Osteoblast (primary cell): ENCODE results near the gene CCDC60. TPM values are rescaled to one million over a fixed set of nuclear protein-coding genes. Genes with fewer than 3 reads are reported as not detected.

Experiments
- DNase-seq: peaks from one replicate; pipeline ENCODE4 v3.0.0; 2011; ENCODE audit warnings: low spot score, mixed read lengths; ENCODE audit not compliant: insufficient read length; ENCODE audit errors: missing footprints
- H2AFZ ChIP-seq: 2 replicates; pipeline ENCODE4 v1.6.0; 2011; ENCODE audit warnings: mild to moderate bottlenecking, low read length
- H3K27ac ChIP-seq: 2 replicates; pipeline ENCODE4 v1.5.1; 2011; ENCODE audit warnings: mild to moderate bottlenecking, low read depth, low read length, moderate library complexity
- H3K27me3 ChIP-seq: 2 replicates; pipeline ENCODE4 v1.6.0; 2012; ENCODE audit warnings: mild to moderate bottlenecking, control low read depth, inconsistent platforms, low read length, moderate library complexity; ENCODE audit not compliant: insufficient read depth
- H3K36me3 ChIP-seq: 2 replicates; pipeline ENCODE4 v1.5.1; 2011; ENCODE audit warnings: mild to moderate bottlenecking, low read length, control low read depth, moderate library complexity; ENCODE audit not compliant: insufficient read depth
- H3K4me1 ChIP-seq: 2 replicates; pipeline ENCODE4 v1.5.1; 2011; ENCODE audit warnings: mild to moderate bottlenecking, low read length, control low read depth, moderate library complexity; ENCODE audit not compliant: insufficient read depth
- H3K4me2 ChIP-seq: 2 replicates; pipeline ENCODE4 v1.6.0; 2011; ENCODE audit warnings: mild to moderate bottlenecking, low read length; ENCODE audit not compliant: insufficient read depth
- H3K4me3 ChIP-seq: fragments of 200-600 bp; sonication (generic); 3 replicates; pipeline ENCODE4 v1.5.1; 2012; ENCODE audit warnings: mild to moderate bottlenecking, low read length, inconsistent platforms; ENCODE audit not compliant: insufficient read depth
- H3K79me2 ChIP-seq: 2 replicates; pipeline ENCODE4 v1.6.0; 2012; ENCODE audit warnings: mild to moderate bottlenecking, low read length, control low read depth, inconsistent platforms; ENCODE audit not compliant: insufficient read depth
- H3K9me3 ChIP-seq: 2 replicates; pipeline ENCODE4 v1.5.1; 2011; ENCODE audit warnings: low read depth, low read length, control low read depth
- H4K20me1 ChIP-seq: 2 replicates; pipeline ENCODE4 v1.6.0; 2012; ENCODE audit warnings: mild to moderate bottlenecking, low read length, control low read depth; ENCODE audit not compliant: insufficient read depth
- total RNA-seq: library from RNA; depleted of rRNA; stranded (reverse); fragments of >200 nt; gene quantifications from 2 replicates; pipeline ENCODE4 v1.2.3, GENCODE V29; 2012
- TF ChIP-seq, protein P1 (sequence below): IDR thresholded peaks from 2 replicates; pipeline ENCODE4 v1.5.1; 2011; ENCODE audit warnings: mild to moderate bottlenecking, low read depth, low read length, moderate library complexity; ENCODE audit errors: extremely low read depth

The CCDC60 gene
- total RNA-seq, 1 donor, result not detected

GRCh38 chr12:119328111-119328510, 6.4 kb upstream of the CCDC60 start:
- Histone ChIP-seq H3K27ac (no peak overlapping the region), H3K36me3 (no peaks in the 10 kb centered on the region), H3K4me1 (no peaks in the 10 kb centered on the region), H3K79me2 (no peaks in the 10 kb centered on the region), H3K4me2 (no peak overlapping the region), H4K20me1 (no peaks in the 10 kb centered on the region), H2AFZ (no peak overlapping the region), H3K4me3 (no peak overlapping the region), H3K9me3 (no peaks in the 10 kb centered on the region), H3K27me3 (no peaks in the 10 kb centered on the region)
- TF ChIP-seq, protein P1, sequence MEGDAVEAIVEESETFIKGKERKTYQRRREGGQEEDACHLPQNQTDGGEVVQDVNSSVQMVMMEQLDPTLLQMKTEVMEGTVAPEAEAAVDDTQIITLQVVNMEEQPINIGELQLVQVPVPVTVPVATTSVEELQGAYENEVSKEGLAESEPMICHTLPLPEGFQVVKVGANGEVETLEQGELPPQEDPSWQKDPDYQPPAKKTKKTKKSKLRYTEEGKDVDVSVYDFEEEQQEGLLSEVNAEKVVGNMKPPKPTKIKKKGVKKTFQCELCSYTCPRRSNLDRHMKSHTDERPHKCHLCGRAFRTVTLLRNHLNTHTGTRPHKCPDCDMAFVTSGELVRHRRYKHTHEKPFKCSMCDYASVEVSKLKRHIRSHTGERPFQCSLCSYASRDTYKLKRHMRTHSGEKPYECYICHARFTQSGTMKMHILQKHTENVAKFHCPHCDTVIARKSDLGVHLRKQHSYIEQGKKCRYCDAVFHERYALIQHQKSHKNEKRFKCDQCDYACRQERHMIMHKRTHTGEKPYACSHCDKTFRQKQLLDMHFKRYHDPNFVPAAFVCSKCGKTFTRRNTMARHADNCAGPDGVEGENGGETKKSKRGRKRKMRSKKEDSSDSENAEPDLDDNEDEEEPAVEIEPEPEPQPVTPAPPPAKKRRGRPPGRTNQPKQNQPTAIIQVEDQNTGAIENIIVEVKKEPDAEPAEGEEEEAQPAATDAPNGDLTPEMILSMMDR, result no peak
- no peak for DNase-seq

DNA sequence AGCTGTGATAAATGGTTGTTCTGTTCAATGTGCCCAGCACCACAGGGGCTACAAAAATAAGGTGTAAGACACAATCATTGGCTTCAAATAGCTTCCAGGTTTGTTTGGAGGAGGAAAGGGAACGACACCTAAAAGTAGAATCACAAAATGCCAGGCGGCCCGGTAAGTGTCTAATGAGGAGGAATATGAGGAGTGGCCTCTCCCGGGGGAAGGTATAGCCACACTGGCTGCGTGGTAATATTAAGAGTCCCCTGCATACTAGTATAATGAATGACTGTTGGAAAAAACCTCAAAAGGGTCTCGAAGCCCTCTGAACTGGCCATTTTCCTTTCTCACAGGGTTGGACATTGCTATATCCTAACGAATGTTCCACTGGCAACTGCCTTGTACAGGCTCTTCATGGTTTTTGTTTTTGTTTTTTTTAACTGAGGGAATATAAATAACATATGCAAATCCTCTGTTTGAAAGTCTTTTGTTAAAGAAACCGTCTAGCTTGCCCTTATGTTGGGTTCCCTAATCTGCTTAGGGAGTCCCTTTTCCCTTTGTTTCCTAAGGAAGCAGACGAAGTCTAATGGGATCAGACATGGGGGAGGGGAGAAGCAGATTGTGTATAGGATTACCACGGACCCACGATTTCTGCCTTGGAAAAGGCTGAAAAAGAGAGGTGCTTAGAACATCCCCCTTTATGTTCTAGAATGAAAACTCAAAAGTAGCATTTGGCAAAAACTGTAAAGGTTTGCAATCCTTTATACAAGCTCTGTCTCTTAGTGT, 4.2 kb downstream of the CCDC60 start:
- Histone ChIP-seq H4K20me1 (no peaks in the 10 kb centered on the region), H3K9me3 (no peaks in the 10 kb centered on the region), H2AFZ (no peak overlapping the region), H3K4me2 (no peak overlapping the region), H3K79me2 (no peaks in the 10 kb centered on the region), H3K27ac (no peak overlapping the region), H3K27me3 (no peaks in the 10 kb centered on the region), H3K4me3 (no peak overlapping the region), H3K36me3 (no peaks in the 10 kb centered on the region), H3K4me1 (no peaks in the 10 kb centered on the region)
- TF ChIP-seq, protein P1, result no peak
- DNase-seq, result no peak

GRCh38 chr12:119340578-119340977, 6.0 kb downstream of the CCDC60 start:
- Histone ChIP-seq H4K20me1 (no peaks in the 10 kb centered on the region), H3K27ac (no peak overlapping the region), H3K4me2 (no peak overlapping the region), H3K4me1 (no peaks in the 10 kb centered on the region), H2AFZ (no peak overlapping the region), H3K9me3 (no peaks in the 10 kb centered on the region), H3K79me2 (no peaks in the 10 kb centered on the region), H3K36me3 (no peaks in the 10 kb centered on the region), H3K4me3 (no peak overlapping the region), H3K27me3 (no peaks in the 10 kb centered on the region)
- no peak for DNase-seq
- TF ChIP-seq, protein P1, result no peak

GRCh38 chr12:119341020-119341419, 6.5 kb downstream of the CCDC60 start:
- Histone ChIP-seq H3K36me3 (no peaks in the 10 kb centered on the region), H3K27me3 (no peaks in the 10 kb centered on the region), H3K4me2 (no peak overlapping the region), H4K20me1 (no peaks in the 10 kb centered on the region), H3K27ac (no peak overlapping the region), H3K4me1 (no peaks in the 10 kb centered on the region), H3K79me2 (no peaks in the 10 kb centered on the region), H2AFZ (no peak overlapping the region), H3K9me3 (no peaks in the 10 kb centered on the region), H3K4me3 (no peak overlapping the region)
- DNase-seq, result no peak
- TF ChIP-seq, protein P1, result no peak
